ENCODE measurements around the gene PVALB.

The PVALB gene

DNA sequence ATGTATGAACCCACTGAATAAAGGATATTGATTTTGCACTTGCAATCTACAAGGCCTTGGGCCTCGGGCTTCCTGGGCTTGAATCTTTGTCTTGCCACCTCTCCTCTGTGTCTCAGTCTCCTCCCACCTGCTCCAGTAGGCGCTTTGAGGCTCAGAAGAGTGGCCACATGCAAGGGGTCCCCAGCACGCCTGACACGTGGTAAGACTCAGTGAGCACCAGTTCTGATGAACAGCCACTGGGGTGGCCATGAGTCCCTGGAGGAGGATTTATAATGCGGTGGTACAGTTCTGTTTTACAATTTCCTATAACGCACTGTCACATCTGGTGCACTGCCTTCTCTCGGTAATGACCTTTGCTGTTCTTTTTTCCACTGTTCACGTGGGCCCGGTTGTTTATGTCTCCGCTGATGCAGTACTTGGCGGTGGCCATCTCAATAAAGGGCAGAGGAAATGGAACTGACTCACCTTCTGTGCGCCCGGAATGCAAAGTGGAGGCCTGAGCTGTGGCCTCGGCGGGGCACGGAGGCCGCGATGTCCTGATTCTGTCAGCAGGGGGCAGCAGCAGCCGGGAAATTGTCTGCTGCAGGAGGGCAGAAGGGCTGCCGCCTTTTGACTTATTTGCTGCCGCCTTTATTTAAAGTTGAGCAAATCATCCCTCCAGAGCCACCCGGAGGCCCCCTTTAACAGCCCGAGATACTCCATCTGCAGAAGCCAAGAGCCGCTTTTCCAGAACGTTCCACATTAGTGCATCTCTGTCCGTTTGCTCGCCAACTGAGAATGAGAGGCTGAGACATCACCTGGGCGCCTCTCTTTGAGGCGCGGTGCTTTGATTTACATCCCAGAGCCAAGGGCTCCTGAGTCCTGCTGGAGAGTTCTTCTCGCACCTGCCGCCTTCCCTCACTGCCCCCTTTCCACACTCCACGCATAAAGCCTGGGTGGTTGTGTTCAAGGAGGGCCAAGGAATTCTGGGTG is 34.9 kb downstream of the PVALB start:
- DNase-seq (ENCODE audit: low read depth): peak; percentile 44
- H3K4me3 ChIP-seq (ENCODE audit: low read depth, low read length): no peak overlapping the region
- peak; percentile 87 for TF ChIP-seq CTCF (IDR thresholded peaks at IDR 0.05; ENCODE audit: low read depth, low read length, missing control alignments)
- in situ Hi-C loops (cut with HindIII; ENCODE audit: low sequenced_read_pairs): no loop called here

DNA sequence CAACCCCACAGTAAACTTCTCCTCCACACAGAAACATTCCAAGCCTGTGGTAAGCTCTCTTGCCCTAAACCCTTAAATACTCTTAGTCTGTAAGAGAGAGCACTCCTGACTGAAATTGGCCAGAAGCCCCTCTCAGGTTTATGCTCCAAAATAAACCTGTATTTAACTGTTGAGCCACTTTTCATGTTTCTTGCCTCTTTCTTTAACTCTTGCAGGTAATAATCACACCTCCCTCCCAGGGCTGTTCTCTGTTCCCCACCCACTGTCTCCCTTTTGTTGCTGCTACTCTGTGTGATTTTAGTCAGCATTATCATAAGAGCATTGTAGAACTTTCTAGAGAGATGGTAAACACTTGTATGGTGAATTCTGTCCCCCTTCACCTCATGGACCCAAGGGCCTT is 38.8 kb downstream of the PVALB start:
- no peak overlapping the region for H3K4me3 ChIP-seq (ENCODE audit: low read depth, low read length)
- in situ Hi-C loops (cut with HindIII; ENCODE audit: low sequenced_read_pairs): loop anchor here (5.0 to 10.0 kb wide), 2 partner anchors 59 to 233 kb away; no protein-coding TSS in a partner anchor
- DNase-seq (ENCODE audit: low read depth): no peak
- TF ChIP-seq CTCF (IDR thresholded peaks at IDR 0.05; ENCODE audit: low read depth, low read length, missing control alignments): no peak

- in situ Hi-C loops (cut with HindIII; ENCODE audit: low sequenced_read_pairs): loop anchor here (5.0 to 10.0 kb wide), 2 partner anchors 61 to 232 kb away; no protein-coding TSS in a partner anchor
- TF ChIP-seq CTCF (IDR thresholded peaks at IDR 0.05; ENCODE audit: low read depth, low read length, missing control alignments): no peak
- H3K4me3 ChIP-seq (ENCODE audit: low read depth, low read length): peak overlapping the region; percentile 23
- no peak for DNase-seq (ENCODE audit: low read depth)
Observed at GRCh38 chr22:36776722-36777121, 40.1 kb downstream of the PVALB start.

DNA sequence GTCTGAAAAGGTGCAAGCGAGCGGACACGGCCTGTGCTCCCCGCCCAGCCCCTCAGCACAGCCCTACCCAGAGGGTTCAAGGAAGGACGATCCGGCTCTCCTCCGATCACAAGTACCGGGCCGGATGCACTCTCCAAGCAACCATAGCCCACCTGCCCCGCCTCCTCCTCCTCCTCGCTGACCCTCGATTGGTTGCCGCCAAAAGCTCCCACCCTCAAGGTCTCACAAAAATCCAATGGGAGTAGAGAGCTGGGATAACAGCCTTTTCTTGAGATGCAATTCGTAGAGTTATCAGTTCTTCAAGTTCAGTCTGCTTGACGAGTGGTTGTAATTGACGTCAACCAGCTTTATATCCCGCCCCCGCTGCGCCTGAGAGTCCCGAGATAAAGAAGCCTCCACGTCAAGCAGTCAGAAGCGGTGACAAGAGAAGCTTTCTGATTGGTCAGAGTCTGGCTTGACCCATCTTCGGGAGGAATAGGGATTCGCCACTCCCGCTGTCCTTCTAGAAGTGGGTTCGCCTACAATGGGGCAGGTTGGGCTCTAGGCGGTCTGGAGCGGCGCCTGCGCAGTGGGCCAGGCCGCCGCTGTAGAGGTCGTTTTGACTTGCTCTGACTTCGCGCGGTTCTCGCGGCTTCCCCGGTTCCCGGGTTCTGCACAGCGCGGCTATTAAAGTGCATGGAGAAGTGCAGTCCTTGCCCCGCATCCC is 40.7 kb downstream of the PVALB start, which contains the start of gene IFT27:
TSS of gene IFT27 (minus strand) at position 156 of the 706 bp plus-strand sequence. CDS start 412 bp downstream, outside the sequence.
- peak; percentile 100 for DNase-seq (ENCODE audit: low read depth)
- in situ Hi-C loops (cut with HindIII; ENCODE audit: low sequenced_read_pairs): loop anchor here (5.0 to 10.0 kb wide), 2 partner anchors 61 to 231 kb away; no protein-coding TSS in a partner anchor
- H3K4me3 ChIP-seq (ENCODE audit: low read depth, low read length): peak within 1 kb of the TSS; percentile 80
- no peak for TF ChIP-seq CTCF (IDR thresholded peaks at IDR 0.05; ENCODE audit: low read depth, low read length, missing control alignments)

DNA sequence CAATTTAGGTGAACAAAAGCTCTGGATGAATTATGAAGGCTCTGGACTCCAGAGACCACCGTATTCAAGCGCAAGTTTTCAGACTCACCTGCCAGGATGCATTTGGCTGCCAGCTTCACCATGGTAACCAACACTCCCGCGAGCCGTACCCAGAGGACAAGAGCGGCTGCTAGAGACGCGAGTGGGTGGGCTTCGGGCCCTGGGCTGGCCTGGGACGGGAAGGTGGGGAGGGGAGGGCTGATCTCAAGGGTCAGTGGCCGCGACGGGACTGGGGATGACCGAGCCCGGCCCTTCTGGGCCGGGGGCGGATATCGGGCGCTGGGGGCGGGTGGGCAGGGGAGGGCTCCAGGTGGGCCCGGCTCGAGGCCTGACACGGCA is 41.3 kb downstream of the PVALB start:
- no peak for TF ChIP-seq CTCF (IDR thresholded peaks at IDR 0.05; ENCODE audit: low read depth, low read length, missing control alignments)
- peak overlapping the region; percentile 80 for H3K4me3 ChIP-seq (ENCODE audit: low read depth, low read length)
- no peak for DNase-seq (ENCODE audit: low read depth)
- in situ Hi-C loops (cut with HindIII; ENCODE audit: low sequenced_read_pairs): loop anchor here (5.0 to 10.0 kb wide), 2 partner anchors 62 to 231 kb away; no protein-coding TSS in a partner anchor

DNA sequence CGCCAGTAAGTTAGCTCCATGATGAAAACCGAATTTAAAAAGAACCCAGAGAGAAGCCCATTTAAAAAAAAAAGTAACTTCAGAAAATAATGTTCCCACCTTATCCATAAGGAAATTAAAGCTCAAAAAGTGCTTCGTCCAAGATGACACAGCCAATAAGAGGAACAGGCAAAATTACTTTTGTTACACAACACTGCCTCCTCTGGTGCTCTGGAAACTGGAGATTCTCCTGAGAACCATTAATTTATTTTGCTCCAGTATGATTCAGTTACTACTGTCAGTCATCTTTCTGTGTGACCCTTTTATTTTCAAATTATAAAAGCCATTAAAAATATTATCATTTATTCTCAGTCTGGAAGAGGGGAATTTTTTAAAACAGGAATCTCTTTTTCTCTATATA is 42.9 kb downstream of the PVALB start:
- no peak overlapping the region for H3K4me3 ChIP-seq (ENCODE audit: low read depth, low read length)
- no peak for DNase-seq (ENCODE audit: low read depth)
- in situ Hi-C loops (cut with HindIII; ENCODE audit: low sequenced_read_pairs): loop anchor here (10.0 kb wide), 1 partner anchor 229 kb away; no protein-coding TSS in a partner anchor
- peak; percentile 48 for TF ChIP-seq CTCF (IDR thresholded peaks at IDR 0.05; ENCODE audit: low read depth, low read length, missing control alignments)
